IMR-90 (cell line): ENCODE results near the gene RUNX2. TPM values are rescaled to one million over a fixed set of nuclear protein-coding genes. Genes with fewer than 3 reads are reported as not detected.

Experiments
- ATAC-seq: fragments of 200-7000 bp; cut with Tn5 transposase; 2 replicates; pipeline ENCODE4 v1.9.1; 2020; ENCODE audit warnings: low read depth, mild to moderate bottlenecking, moderate library complexity
- BruUV-seq: library from RNA; stranded (reverse); fragments of 400-500 nt; replicated peaks from 2 replicates; lab custom pipeline; 2021; lab: Mats Ljungman, UMichigan
- CTCF ChIA-PET: fragments of 300-600 bp; formaldehyde crosslinking; extraction: SDS; loops from one replicate; lab custom pipeline; 2021; ENCODE audit warnings: antibody characterized with exemption; lab: Yijun Ruan, JAX
- POLR2A ChIA-PET: fragments of 300-600 bp; sonication (Branson Sonifier 250); formaldehyde crosslinking; loops from one replicate; lab custom pipeline; 2022; ENCODE audit warnings: antibody characterized with exemption; ENCODE audit not compliant: unreplicated experiment; lab: Charles Lee
- DNase-seq: peaks from one replicate; pipeline ENCODE4 v3.0.0; 2013
- H2AFZ ChIP-seq: replicated peaks from 2 replicates; pipeline ENCODE3; 2013; ENCODE audit warnings: low read length, mild to moderate bottlenecking; ENCODE audit not compliant: poor library complexity
- H2AK5ac ChIP-seq: 2 replicates; pipeline ENCODE4 v1.6.1; 2013; ENCODE audit warnings: low read depth, low read length, inconsistent platforms
- H2AK9ac ChIP-seq: replicated peaks from 2 replicates; pipeline ENCODE3; 2013; ENCODE audit warnings: mild to moderate bottlenecking, low read depth, low read length, moderate library complexity; ENCODE audit not compliant: poor library complexity
- H2BK120ac ChIP-seq: 2 replicates; pipeline ENCODE4 v1.6.1; 2013; ENCODE audit warnings: low read depth, low read length, inconsistent platforms
- H2BK15ac ChIP-seq: 3 replicates; pipeline ENCODE4 v1.6.1; 2013; ENCODE audit warnings: low read depth, low read length, inconsistent platforms
- H2BK20ac ChIP-seq: 2 replicates; pipeline ENCODE4 v1.6.1; 2013; ENCODE audit warnings: low read depth, mild to moderate bottlenecking, inconsistent platforms, low read length, moderate library complexity
- H2BK5ac ChIP-seq: 2 replicates; pipeline ENCODE4 v1.6.1; 2013; ENCODE audit warnings: mild to moderate bottlenecking, low read depth, low read length, inconsistent platforms; ENCODE audit not compliant: poor library complexity, severe bottlenecking
- H3K14ac ChIP-seq: replicated peaks from 2 replicates; pipeline ENCODE4 v1.6.1; 2013; ENCODE audit warnings: low read depth, low read length, inconsistent platforms
- H3K18ac ChIP-seq: 2 replicates; pipeline ENCODE4 v1.6.1; 2013; ENCODE audit warnings: low read depth, low read length, control low read depth
- H3K23ac ChIP-seq: 2 replicates; pipeline ENCODE4 v1.6.1; 2013; ENCODE audit warnings: low read depth, low read length, inconsistent platforms
- H3K27ac ChIP-seq: 2 replicates; pipeline ENCODE4 v1.5.1; 2013; ENCODE audit warnings: mild to moderate bottlenecking, control low read depth, low read length; ENCODE audit not compliant: insufficient read depth
- H3K27me3 ChIP-seq: 2 replicates; pipeline ENCODE4 v1.6.1; 2013; ENCODE audit warnings: low read length; ENCODE audit not compliant: control insufficient read depth, insufficient read depth
- H3K36me3 ChIP-seq: 2 replicates; pipeline ENCODE4 v1.6.1; 2013; ENCODE audit warnings: low read length, mixed read lengths; ENCODE audit not compliant: control insufficient read depth, insufficient read depth
- H3K4ac ChIP-seq: 2 replicates; pipeline ENCODE4 v1.6.1; 2013; ENCODE audit warnings: low read depth, low read length, inconsistent platforms
- H3K4me1 ChIP-seq: 2 replicates; pipeline ENCODE4 v1.6.1; 2013; ENCODE audit warnings: low read length, mixed read lengths; ENCODE audit not compliant: control insufficient read depth, insufficient read depth
- H3K4me2 ChIP-seq: 2 replicates; pipeline ENCODE4 v1.6.1; 2013; ENCODE audit warnings: low read depth, mild to moderate bottlenecking, control low read depth, low read length, moderate library complexity
- H3K4me3 ChIP-seq: 2 replicates; pipeline ENCODE4 v1.5.1; 2013; ENCODE audit warnings: low read depth, mild to moderate bottlenecking, control low read depth, low read length, moderate library complexity; ENCODE audit not compliant: insufficient read depth
- H3K56ac ChIP-seq: 2 replicates; pipeline ENCODE4 v1.6.1; 2013; ENCODE audit warnings: low read length, inconsistent platforms; ENCODE audit not compliant: insufficient read depth; ENCODE audit errors: extremely low read depth
- H3K79me1 ChIP-seq, 2 experiments: 2 replicates each; pipeline ENCODE4 v1.6.1; 2013; ENCODE audit warnings: low read length in 2 of 2, inconsistent platforms in 1 of 2, low read depth in 1 of 2
- H3K9ac ChIP-seq: 2 replicates; pipeline ENCODE4 v1.6.1; 2013; ENCODE audit warnings: low read depth, low read length, control low read depth
- H3K9me1 ChIP-seq: 2 replicates; pipeline ENCODE4 v1.6.1; 2013; ENCODE audit warnings: low read length, inconsistent platforms; ENCODE audit not compliant: insufficient read depth
- H3K9me3 ChIP-seq: 2 replicates; pipeline ENCODE4 v1.6.1; 2013; ENCODE audit warnings: low read length; ENCODE audit not compliant: control insufficient read depth, insufficient read depth
- H4K20me1 ChIP-seq: 2 replicates; pipeline ENCODE4 v1.6.1; 2013; ENCODE audit warnings: low read length, inconsistent platforms; ENCODE audit not compliant: insufficient read depth
- H4K5ac ChIP-seq: 2 replicates; pipeline ENCODE4 v1.6.1; 2013; ENCODE audit warnings: mild to moderate bottlenecking, low read depth, low read length, control low read depth
- H4K8ac ChIP-seq, 2 experiments: 2 replicates each; pipeline ENCODE4 v1.6.1; 2013; ENCODE audit warnings: low read depth in 2 of 2, low read length in 2 of 2, control low read depth in 1 of 2, inconsistent platforms in 1 of 2
- H4K91ac ChIP-seq: 2 replicates; pipeline ENCODE4 v1.6.1; 2013; ENCODE audit warnings: low read depth, low read length, inconsistent platforms; ENCODE audit not compliant: insufficient read depth
- BHLHE40 ChIP-seq: fragments of 150-350 bp; IDR thresholded peaks from 2 replicates; pipeline ENCODE4 v1.6.1; 2016; ENCODE audit warnings: mild to moderate bottlenecking, low read depth, low read length
- CEBPB ChIP-seq: IDR thresholded peaks from 2 replicates; pipeline ENCODE4 v1.6.1; 2012; ENCODE audit warnings: low read depth, low read length, improper control_type of control experiment
- CHD1 ChIP-seq: IDR thresholded peaks from 2 replicates; pipeline ENCODE4 v1.6.1; 2012; ENCODE audit warnings: low read depth, low read length, improper control_type of control experiment
- MAFK ChIP-seq: IDR thresholded peaks from 2 replicates; pipeline ENCODE4 v1.6.1; 2012; ENCODE audit warnings: low read depth, low read length, improper control_type of control experiment
- MXI1 ChIP-seq: IDR thresholded peaks from 2 replicates; pipeline ENCODE4 v1.6.1; 2012; ENCODE audit warnings: low read depth, mild to moderate bottlenecking, low read length, moderate library complexity, borderline replicate concordance
- NFE2L2 ChIP-seq: fragments of 150-350 bp; IDR thresholded peaks from 2 replicates; pipeline ENCODE4 v1.6.1; 2016; ENCODE audit warnings: low read depth, mild to moderate bottlenecking, low read length
- RAD21 ChIP-seq: IDR thresholded peaks from 2 replicates; pipeline ENCODE4 v1.6.1; 2012; ENCODE audit warnings: low read length, improper control_type of control experiment
- SMC3 ChIP-seq: fragments of 150-350 bp; IDR thresholded peaks from 2 replicates; pipeline ENCODE4 v1.6.1; 2016; ENCODE audit warnings: low read depth, mild to moderate bottlenecking, antibody characterized with exemption, low read length, moderate library complexity
- WGBS, 2 experiments: methylation state at CpG; one replicate each; pipeline versions ENCODE4 v1.1.5 to v1.1.7; 2013; ENCODE audit warnings: missing lambda C conversion rate in 2 of 2; ENCODE audit not compliant: insufficient read length in 1 of 2; ENCODE audit errors: extremely low coverage in 2 of 2; 5-methylcytosine and 5-hydroxymethylcytosine counted together
- dilution Hi-C: fragments of 300-500 bp; cut with HindIII; formaldehyde crosslinking; loops from one replicate; pipeline ENCODE4 v1.14.3; 2018; ENCODE audit warnings: low sequenced_read_pairs; ENCODE audit not compliant: unreplicated experiment
- in situ Hi-C: fragments of 300-500 bp; cut with MboI; formaldehyde crosslinking; loops from 3 replicates; pipeline ENCODE4 v1.14.3; 2019; ENCODE audit warnings: low sequenced_read_pairs, inconsistent platforms, mixed read lengths
- intact Hi-C: fragments of 100-400 bp; cut with micrococcal nuclease; formaldehyde crosslinking; loops from 2 replicates; pipeline ENCODE4 v1.10.0; 2022
- polyA plus RNA-seq, 3 experiments: library from polyadenylated mRNA; depleted of rRNA; stranded (reverse); fragments of >200 nt; gene quantifications; 2 replicates each; pipeline ENCODE4 v1.2.3, GENCODE V29; 2012; ENCODE audit warnings: low replicate concordance in 1 of 3
- total RNA-seq: library from RNA; depleted of rRNA; stranded (reverse); fragments of >200 nt; gene quantifications from 2 replicates; pipeline ENCODE4 v1.2.3, GENCODE V29; 2012

Gene RUNX2
- total and polyA plus RNA-seq, 2 of the 4 experiments (the other 2 are of a cell fraction): 2.3 to 4.7 TPM

DNA sequence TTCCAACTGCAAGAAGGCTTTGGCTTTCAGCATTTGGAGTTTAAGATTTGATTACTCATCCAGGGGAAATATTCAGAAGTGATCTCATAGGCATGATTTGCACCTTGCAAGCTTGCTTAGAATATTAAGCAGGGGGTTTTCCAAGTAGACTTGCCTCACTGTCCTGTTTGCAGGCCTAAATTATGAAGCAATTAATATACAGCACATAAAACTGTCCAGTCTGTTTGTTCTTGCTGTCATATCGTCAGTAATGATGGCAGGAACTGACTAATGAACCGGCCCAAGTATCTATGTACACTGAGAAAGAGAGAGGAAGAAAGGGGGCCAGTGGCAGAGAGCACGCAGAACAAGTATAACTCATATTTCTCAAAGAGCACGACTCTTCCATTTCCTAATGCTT is 262.1 kb downstream of the RUNX2 start:
- ATAC-seq: peak; percentile 67
- CTCF ChIA-PET: no interaction called here
- intact Hi-C loops: no loop called here

More for the DNA sequence above, 262.1 kb downstream of the RUNX2 start:
- Histone ChIP-seq H2AK9ac (no peak overlapping the region), H3K4me2 (peak overlapping the region; percentile 34; the same call in 1 of the 2 replicates), H3K9me1 (peaks cover 9% of the 10 kb centered on the region), H2BK5ac (peak overlapping the region; percentile 37), H4K8ac (no peak overlapping the region), H3K27ac (no peak overlapping the region), H3K23ac (no peak overlapping the region; the same call in 1 of the 2 replicates), H3K56ac (no peak overlapping the region), H4K91ac (no peak overlapping the region), H4K5ac (no peak overlapping the region), H3K36me3 (no peaks in the 10 kb centered on the region), H3K4ac (no peak overlapping the region), H2AK5ac (no peak overlapping the region), H3K79me1 (no peaks in the 10 kb centered on the region), H4K20me1 (no peaks in the 10 kb centered on the region), H3K14ac (no peak overlapping the region), H3K4me1 (peaks cover 13% of the 10 kb centered on the region), H2BK120ac (peak overlapping the region; percentile 30; the same call in 1 of the 2 replicates), H2BK15ac (no peak overlapping the region), H3K4me3 (no peak overlapping the region), H3K27me3 (no peaks in the 10 kb centered on the region), H3K9me3 (no peaks in the 10 kb centered on the region), H3K18ac (peak overlapping the region; percentile 14; the same call in 1 of the 2 replicates), H2AFZ (no peak overlapping the region), H3K9ac (no peak overlapping the region), H2BK20ac (no peak overlapping the region)
- BruUV-seq: no TSS peak
- POLR2A ChIA-PET: no interaction called here
- dilution Hi-C loops: no loop called here
- TF ChIP-seq SMC3 (no peak), CHD1 (no peak), CEBPB (peak; percentile 73), NFE2L2 (no peak), MAFK (0 out of 2 replicates have a peak, but pooled peaks have one; percentile 24), BHLHE40 (0 out of 2 replicates have a peak, but pooled peaks have one; percentile 2), MXI1 (no peak), RAD21 (no peak)
- in situ Hi-C loops: no loop called here
- no CpG with 5 or more reads among the region's 4 CpGs for WGBS, 2 experiments
- peak; percentile 92 for DNase-seq
